ENCODE measurements around the gene PKNOX2. TPM values are rescaled to one million over a fixed set of nuclear protein-coding genes. Genes with fewer than 3 reads are reported as not detected.

PKNOX2 gene
- total RNA-seq, 1 experiment from 2014 or later, result 3.7 TPM

DNA sequence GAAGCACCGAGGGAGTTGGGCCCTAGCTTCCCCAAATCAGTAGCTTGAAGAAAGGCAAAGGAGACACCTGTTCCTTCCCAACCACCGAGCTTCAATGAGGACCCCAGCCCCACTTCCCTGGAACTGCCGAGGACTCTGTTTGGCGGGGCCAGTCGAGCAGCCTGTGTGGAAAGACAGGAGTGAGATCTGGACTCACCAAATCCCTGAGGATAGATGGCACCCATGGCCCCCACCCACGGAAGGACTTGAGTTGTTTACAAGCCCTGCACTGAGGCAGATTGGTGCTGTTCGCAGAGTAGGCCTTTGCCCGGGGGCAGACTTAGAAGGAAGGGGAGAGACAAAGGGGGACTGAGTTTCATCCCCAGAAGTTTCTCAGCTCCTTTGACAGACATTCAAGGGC, 266.9 kb downstream of the PKNOX2 start (continued):
- TF ChIP-seq, protein P1, sequence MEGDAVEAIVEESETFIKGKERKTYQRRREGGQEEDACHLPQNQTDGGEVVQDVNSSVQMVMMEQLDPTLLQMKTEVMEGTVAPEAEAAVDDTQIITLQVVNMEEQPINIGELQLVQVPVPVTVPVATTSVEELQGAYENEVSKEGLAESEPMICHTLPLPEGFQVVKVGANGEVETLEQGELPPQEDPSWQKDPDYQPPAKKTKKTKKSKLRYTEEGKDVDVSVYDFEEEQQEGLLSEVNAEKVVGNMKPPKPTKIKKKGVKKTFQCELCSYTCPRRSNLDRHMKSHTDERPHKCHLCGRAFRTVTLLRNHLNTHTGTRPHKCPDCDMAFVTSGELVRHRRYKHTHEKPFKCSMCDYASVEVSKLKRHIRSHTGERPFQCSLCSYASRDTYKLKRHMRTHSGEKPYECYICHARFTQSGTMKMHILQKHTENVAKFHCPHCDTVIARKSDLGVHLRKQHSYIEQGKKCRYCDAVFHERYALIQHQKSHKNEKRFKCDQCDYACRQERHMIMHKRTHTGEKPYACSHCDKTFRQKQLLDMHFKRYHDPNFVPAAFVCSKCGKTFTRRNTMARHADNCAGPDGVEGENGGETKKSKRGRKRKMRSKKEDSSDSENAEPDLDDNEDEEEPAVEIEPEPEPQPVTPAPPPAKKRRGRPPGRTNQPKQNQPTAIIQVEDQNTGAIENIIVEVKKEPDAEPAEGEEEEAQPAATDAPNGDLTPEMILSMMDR (IDR thresholded peaks at IDR 0.05), result no peak
- TF ChIP-seq ELF4 (CRISPR knock-in tag; IDR thresholded peaks at IDR 0.05; ENCODE audit: low read depth), result no peak
- TF ChIP-seq FOXJ3 (CRISPR knock-in tag; IDR thresholded peaks at IDR 0.05; ENCODE audit: borderline replicate concordance), result no peak
- TF ChIP-seq ZNF138 (CRISPR knock-in tag; conservative IDR thresholded peaks at IDR 0.05), result no peak
- no peak for TF ChIP-seq ZSCAN18 (CRISPR knock-in tag; IDR thresholded peaks at IDR 0.05)
- no peak for TF ChIP-seq CREB1 (CRISPR knock-in tag; IDR thresholded peaks at IDR 0.05)

DNA sequence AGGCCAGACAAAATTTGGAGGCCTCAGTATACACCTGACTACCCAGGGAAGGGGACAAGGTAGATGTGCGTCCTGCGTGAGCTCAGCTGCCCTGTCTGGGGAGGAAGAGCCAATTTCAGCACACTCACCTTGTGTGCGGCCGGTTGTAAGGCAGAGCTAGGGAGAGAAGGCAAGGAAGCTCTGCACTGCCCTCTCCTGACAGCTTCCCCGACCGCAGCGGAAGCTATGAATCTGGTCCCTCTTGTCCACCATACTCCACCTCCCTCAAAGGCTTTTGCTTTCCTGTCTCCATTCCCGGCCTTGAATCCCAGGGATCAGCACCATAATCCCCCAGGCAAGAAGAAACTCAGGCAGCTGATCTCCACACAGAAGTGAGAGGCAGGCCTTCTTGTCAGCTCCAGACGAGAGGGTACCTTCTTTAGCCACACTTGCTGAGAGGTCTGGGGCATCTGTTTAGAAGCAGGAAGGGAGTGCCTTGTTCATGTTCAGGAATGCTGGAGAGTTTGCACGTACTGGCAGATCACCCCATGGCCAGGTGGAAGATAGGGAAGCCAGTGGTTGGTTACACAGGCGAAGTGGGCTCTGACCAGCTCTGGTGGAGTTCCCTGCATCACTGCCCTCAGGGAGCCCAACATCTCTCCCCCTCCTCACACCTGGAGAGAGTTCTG, 269.0 kb downstream of the PKNOX2 start:
- TF ChIP-seq RELA (CRISPR knock-in tag; IDR thresholded peaks at IDR 0.05; ENCODE audit: borderline replicate concordance) (no peak), ZNF138 (CRISPR knock-in tag; conservative IDR thresholded peaks at IDR 0.05) (no peak), ZSCAN18 (CRISPR knock-in tag; IDR thresholded peaks at IDR 0.05) (no peak), ZNF121 (CRISPR knock-in tag; IDR thresholded peaks at IDR 0.05) (peak; percentile 90)
- TF ChIP-seq, protein P2, sequence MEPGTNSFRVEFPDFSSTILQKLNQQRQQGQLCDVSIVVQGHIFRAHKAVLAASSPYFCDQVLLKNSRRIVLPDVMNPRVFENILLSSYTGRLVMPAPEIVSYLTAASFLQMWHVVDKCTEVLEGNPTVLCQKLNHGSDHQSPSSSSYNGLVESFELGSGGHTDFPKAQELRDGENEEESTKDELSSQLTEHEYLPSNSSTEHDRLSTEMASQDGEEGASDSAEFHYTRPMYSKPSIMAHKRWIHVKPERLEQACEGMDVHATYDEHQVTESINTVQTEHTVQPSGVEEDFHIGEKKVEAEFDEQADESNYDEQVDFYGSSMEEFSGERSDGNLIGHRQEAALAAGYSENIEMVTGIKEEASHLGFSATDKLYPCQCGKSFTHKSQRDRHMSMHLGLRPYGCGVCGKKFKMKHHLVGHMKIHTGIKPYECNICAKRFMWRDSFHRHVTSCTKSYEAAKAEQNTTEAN (CRISPR knock-in tag; IDR thresholded peaks at IDR 0.05), result no peak
- TF ChIP-seq, protein P3, sequence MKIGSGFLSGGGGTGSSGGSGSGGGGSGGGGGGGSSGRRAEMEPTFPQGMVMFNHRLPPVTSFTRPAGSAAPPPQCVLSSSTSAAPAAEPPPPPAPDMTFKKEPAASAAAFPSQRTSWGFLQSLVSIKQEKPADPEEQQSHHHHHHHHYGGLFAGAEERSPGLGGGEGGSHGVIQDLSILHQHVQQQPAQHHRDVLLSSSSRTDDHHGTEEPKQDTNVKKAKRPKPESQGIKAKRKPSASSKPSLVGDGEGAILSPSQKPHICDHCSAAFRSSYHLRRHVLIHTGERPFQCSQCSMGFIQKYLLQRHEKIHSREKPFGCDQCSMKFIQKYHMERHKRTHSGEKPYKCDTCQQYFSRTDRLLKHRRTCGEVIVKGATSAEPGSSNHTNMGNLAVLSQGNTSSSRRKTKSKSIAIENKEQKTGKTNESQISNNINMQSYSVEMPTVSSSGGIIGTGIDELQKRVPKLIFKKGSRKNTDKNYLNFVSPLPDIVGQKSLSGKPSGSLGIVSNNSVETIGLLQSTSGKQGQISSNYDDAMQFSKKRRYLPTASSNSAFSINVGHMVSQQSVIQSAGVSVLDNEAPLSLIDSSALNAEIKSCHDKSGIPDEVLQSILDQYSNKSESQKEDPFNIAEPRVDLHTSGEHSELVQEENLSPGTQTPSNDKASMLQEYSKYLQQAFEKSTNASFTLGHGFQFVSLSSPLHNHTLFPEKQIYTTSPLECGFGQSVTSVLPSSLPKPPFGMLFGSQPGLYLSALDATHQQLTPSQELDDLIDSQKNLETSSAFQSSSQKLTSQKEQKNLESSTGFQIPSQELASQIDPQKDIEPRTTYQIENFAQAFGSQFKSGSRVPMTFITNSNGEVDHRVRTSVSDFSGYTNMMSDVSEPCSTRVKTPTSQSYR (CRISPR knock-in tag; IDR thresholded peaks at IDR 0.05), result no peak
- TF ChIP-seq, protein P4, sequence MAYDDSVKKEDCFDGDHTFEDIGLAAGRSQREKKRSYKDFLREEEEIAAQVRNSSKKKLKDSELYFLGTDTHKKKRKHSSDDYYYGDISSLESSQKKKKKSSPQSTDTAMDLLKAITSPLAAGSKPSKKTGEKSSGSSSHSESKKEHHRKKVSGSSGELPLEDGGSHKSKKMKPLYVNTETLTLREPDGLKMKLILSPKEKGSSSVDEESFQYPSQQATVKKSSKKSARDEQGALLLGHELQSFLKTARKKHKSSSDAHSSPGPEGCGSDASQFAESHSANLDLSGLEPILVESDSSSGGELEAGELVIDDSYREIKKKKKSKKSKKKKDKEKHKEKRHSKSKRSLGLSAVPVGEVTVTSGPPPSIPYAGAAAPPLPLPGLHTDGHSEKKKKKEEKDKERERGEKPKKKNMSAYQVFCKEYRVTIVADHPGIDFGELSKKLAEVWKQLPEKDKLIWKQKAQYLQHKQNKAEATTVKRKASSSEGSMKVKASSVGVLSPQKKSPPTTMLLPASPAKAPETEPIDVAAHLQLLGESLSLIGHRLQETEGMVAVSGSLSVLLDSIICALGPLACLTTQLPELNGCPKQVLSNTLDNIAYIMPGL (CRISPR knock-in tag; IDR thresholded peaks at IDR 0.05), result 0 out of 2 replicates have a peak, but pooled peaks have one; percentile 30
- TF ChIP-seq, protein P5, sequence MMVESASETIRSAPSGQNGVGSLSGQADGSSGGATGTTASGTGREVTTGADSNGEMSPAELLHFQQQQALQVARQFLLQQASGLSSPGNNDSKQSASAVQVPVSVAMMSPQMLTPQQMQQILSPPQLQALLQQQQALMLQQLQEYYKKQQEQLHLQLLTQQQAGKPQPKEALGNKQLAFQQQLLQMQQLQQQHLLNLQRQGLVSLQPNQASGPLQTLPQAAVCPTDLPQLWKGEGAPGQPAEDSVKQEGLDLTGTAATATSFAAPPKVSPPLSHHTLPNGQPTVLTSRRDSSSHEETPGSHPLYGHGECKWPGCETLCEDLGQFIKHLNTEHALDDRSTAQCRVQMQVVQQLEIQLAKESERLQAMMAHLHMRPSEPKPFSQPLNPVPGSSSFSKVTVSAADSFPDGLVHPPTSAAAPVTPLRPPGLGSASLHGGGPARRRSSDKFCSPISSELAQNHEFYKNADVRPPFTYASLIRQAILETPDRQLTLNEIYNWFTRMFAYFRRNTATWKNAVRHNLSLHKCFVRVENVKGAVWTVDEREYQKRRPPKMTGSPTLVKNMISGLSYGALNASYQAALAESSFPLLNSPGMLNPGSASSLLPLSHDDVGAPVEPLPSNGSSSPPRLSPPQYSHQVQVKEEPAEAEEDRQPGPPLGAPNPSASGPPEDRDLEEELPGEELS (CRISPR knock-in tag; IDR thresholded peaks at IDR 0.05), result no peak
- Mint-ChIP-seq H3K27ac (0 out of 2 replicates have a peak overlapping the region, but pooled peaks have one; percentile 51), H3K4me1 (peaks cover 39% of the 10 kb centered on the region), H3K9me3 (no peaks in the 10 kb centered on the region), H3K27me3 (ENCODE audit: low read depth) (no peaks in the 10 kb centered on the region), H3K36me3 (no peaks in the 10 kb centered on the region), H3K4me3 (no peak overlapping the region)
- POLR2A ChIA-PET, result interaction anchor here (0.7 to 1.0 kb wide), 3 partner anchors 9 to 158 kb away, joined by 3 to 6 read pairs (median 3); no protein-coding TSS in a partner anchor
- DNase-seq (ENCODE audit: low spot score) (peak; percentile 77), ATAC-seq (peak; percentile 92)
- CTCF ChIA-PET, result interaction anchor here (0.6 to 8.4 kb wide), 42 partner anchors 8 to 558 kb away, joined by 3 to 128 read pairs (median 5); partner anchors contain the start of genes CCDC15, CHEK1, EI24 and PKNOX2

All from WTC11 (cell line).